Activated CD4-positive, CD25-positive, alpha-beta regulatory T cell treated with anti-CD3 and anti-CD28 coated beads, Interleukin-2, amount 50 U/mL, for 72 hours (primary cell): ENCODE measurements around the gene NCK2.
"Not testable (repeated sequence)": the region's sequence is repeated elsewhere in the genome, so short reads cannot be mapped to it uniquely, and the experiment has no call there.

ENCODE experiments used
- DNase-seq: peaks from one replicate; pipeline ENCODE4 v3.0.0; 2021

NCK2 gene

GRCh38 chr2:105879106-105879802, 134.5 kb downstream of the NCK2 start:
- no peak for DNase-seq

- no peak for DNase-seq
Observed at GRCh38 chr2:105879803-105880300, 135.1 kb downstream of the NCK2 start.

GRCh38 chr2:105880637-105881036, 135.9 kb downstream of the NCK2 start:
- DNase-seq, result no peak

DNA sequence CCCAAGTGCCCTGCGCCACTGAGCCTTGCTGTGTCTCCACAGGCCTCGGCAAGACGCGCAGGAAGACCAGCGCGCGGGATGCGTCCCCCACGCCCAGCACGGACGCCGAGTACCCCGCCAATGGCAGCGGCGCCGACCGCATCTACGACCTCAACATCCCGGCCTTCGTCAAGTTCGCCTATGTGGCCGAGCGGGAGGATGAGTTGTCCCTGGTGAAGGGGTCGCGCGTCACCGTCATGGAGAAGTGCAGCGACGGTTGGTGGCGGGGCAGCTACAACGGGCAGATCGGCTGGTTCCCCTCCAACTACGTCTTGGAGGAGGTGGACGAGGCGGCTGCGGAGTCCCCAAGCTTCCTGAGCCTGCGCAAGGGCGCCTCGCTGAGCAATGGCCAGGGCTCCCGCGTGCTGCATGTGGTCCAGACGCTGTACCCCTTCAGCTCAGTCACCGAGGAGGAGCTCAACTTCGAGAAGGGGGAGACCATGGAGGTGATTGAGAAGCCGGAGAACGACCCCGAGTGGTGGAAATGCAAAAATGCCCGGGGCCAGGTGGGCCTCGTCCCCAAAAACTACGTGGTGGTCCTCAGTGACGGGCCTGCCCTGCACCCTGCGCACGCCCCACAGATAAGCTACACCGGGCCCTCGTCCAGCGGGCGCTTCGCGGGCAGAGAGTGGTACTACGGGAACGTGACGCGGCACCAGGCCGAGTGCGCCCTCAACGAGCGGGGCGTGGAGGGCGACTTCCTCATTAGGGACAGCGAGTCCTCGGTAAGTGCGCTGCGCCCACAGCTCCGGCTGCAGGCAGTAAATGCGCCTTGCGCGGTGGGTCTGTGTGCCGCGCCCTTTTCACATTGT, 136.8 kb downstream of the NCK2 start:
- no peak for DNase-seq

- no peak for DNase-seq
Observed at GRCh38 chr2:105882341-105882740, 137.6 kb downstream of the NCK2 start.

DNA sequence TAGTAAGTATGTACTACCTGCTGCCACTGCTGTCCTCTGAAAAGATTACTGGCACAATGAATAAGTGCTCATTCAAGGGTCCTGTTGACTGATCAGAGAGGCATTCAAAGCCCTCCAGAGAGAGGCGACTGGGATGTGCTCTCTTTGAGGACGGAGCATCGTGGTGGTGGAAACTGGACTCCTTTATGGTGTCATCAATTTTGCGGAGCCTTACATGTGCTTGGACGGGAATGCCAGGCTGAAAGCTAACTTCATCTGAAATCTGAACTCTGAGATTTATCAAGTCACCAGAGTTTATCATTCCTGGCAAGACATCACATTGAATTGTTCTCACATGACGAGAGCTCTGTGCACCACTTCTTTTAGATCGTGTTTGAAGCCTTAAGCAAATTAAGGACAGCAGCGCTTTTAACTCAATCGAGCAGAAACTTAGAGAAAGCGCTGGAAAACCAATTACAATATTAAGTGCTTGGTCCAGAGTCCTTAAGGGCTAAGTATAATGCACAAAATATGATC, 138.3 kb downstream of the NCK2 start:
- no peak for DNase-seq

DNA sequence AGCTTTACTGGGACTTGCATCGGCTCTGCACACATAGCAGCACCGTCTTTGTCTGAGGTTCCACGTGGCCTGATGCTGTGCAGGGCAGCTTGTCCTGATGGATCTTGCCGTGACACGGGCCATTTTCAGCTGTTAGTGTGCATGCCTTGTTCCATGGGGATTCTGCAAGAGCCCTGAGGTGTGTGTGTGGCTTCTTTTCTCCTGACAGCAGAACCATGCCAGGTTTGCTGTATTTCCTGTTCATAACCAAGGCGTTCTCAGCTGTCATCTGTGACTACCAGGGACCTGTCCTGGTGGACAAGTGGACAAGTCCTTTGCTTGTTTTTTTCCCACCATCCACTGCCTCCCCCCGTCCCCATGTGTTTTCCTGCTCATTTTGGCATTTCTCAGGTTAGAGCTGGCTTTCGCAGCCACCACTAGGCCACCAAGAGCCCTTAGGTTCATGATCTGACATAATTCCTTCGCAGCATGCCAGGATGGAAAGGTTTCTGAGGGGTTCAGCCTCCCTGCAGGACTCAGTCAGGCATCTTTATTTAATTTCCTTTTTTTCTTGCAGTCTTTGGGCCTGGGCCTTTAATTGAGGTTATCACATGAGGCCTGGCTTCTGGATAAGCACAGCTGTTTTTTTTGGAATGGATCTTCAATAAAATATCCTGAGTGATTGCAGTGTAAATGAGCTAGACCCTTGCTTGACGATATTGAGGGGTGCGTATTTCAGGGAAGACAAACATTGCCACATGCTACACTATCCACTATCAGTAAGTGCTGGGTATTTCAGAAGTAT, 139.4 kb downstream of the NCK2 start:
- no peak for DNase-seq

GRCh38 chr2:105885456-105885855, 140.7 kb downstream of the NCK2 start:
- no peak for DNase-seq

GRCh38 chr2:105886029-105886454, 141.3 kb downstream of the NCK2 start:
- DNase-seq, result no peak

DNA sequence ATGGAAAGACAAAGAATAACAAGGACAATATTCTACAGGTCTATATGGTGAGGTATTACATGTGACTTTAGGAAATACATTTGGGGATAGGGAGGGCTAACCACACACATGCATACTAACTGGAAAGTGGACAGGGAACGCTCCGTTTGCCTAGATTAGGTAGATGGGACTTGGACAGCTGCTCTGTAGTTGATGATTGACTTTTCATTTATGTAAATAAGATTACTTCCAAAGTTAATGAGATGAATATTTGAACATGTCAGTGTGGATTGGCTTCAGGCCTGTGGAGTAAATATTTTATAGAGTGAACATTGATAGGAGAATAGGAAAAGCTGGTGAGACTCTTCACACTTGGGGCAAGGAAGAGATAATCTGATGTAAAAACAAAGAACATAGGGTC, 142.0 kb downstream of the NCK2 start:
- no peak for DNase-seq

- no peak for DNase-seq
Observed at GRCh38 chr2:105887256-105887655, 142.5 kb downstream of the NCK2 start.

GRCh38 chr2:105888625-105889024, 143.9 kb downstream of the NCK2 start:
- no peak for DNase-seq

DNA sequence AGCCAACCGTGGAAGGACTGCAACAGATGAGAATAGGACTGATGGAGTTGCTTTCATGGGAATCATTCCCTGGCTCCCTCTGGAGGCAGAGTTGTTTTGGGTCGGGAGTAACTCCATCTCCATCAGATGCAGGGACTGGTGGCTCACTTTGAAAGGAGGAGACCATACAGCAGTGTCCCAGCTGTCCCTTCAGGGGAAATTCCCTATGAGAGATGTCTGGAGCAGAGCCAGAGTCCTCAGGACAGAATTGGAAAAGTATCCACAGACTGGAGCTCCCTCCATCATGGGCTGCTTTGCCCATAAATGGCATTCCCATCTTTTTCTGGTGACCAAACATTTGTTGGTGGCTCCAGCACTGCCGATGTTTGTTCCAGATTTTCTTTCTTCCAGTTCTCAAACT, 144.3 kb downstream of the NCK2 start:
- DNase-seq, result no peak

DNA sequence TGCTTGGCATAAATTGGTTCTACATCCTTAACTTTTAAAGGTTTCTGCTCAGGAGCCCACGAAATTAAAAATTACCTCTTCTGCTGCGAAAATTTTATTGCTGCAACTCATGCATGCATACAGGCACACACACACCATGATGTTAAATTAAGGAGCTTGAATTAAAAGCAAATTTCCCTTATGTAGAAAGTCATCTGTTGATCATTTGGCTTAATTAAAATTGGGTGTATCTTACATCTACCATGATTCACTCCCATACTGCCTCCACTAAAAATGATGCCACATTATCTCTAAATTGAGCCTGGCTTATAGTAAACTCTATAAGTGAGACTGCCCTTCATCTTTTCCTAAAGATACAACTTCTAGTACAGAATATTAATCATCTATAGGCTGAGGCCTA, 145.4 kb downstream of the NCK2 start:
- DNase-seq, result no peak

DNA sequence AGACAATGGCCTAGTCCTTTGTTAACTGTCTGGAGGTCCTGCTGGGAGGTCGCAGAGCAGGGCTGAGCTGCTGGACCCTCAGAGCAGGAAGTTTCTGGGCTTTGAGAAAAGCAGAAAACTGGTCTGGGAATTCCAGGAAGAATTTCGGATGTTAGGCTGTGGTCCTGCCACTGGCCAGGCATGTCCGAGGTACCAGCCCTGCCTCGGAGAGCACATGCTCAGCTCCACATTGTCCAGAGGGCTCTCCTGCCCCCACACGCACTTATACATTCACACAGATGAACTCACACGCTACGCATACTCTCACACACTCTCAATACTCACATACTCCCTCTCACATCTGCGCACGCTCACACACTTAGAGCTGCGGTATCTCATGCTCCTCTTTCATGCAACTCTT, 146.1 kb downstream of the NCK2 start:
- no peak for DNase-seq

DNA sequence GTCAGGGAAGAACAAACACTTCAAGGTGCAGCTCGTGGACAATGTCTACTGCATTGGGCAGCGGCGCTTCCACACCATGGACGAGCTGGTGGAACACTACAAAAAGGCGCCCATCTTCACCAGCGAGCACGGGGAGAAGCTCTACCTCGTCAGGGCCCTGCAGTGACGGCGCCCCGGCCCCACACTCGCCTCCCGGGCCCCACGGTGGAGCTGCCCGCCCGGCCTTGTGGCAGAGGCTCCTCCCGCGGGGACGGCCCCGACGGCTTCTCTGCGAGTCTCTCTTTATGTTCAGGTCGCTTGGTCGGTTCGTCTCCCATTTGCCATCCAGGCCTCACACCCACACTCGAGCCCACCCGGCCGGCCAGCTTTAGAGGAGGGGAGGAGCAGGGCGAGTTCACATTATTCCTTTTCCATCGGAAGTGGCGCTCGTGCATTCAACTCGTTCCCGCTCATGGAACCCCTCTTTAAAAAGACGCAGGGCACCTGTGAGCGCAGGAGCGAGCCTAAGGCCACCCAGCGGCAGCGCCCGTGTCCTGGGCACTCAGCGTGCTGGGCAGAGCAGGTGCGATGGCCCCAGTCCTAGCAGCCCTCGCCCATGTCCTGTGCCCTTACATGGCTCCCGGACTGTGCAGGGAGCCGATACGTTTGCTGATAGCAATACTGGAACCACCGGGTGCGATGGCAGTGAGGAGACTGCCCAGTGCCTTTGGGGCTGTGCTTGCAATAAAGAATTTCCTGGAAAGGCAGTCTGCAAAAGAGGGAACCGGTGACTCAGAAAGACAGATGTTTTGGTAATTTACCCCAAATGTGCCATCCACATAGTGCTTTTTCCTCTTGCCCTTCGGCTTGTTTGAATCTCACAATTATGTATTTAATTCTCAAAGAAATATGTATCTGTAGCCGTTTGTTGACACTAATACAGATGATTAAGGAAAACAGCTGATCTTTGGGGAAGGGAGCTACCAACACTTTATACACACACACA, 148.6 kb downstream of the NCK2 start:
- DNase-seq, result no peak

GRCh38 chr2:105894327-105894944, 149.7 kb downstream of the NCK2 start:
- no peak for DNase-seq

DNA sequence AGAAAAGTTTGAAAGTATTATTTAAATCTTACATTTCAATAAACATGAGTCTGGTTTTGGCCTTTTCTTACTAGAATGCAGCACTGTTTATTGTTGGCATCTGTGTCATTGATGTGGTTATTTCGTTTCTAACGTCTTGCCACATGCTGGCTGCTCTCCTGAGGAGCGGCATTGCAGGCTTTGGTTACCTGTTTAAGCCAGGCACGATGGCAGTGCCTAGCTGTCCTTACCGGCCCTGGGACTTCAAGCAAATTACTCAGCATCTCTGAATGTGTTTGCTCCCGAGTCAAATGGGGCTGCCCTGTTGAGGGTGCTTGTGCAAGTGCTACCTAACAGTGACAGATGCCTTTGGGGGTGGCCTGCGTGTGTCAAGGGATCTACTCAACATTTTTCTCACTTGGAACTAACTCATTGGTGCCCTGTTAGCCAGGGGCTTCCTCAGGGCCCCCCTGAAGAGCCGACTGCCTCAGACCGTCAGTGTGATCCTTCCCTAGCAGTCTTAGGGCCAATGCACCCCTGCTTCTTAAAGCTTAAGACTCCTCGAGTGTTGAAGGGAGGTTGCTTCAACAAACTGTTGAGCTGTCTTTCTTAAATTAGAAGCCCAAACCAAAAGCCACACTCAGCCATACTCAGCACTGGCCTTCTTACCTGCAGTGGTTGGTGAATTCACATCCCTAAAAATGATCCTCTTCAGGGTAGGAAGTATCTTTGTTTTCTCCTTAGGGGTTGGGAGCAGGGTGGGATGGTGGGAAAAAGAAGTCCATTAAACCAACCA, 151.5 kb downstream of the NCK2 start:
- no peak for DNase-seq

DNA sequence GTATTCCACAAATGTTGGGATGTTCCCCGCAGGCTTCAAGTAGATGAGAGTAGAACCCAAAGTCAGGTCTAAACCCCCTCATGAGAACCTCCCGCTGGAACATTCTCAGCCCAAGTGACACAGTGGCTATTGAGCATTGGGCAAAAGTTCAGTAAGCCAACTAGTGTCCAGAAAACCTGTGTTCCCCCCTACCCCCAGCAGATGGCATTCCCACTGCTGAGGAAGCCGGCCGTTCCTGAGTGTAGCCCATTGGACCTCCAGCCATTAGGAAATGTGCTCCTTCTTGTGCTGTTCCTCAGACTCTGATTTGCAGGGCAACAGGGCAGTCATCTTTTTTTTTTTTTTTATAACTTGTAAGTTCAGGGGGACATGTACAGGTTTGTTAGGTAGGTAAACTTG, 152.1 kb downstream of the NCK2 start:
- no peak for DNase-seq

- DNase-seq, result not testable (repeated sequence)
Observed at GRCh38 chr2:105897694-105898093, 153.0 kb downstream of the NCK2 start.
